Liver (tissue), 3 donors: ENCODE data around the gene SEC22A.

Source experiments
- CTCF ChIP-seq: fragments of 150-350 bp; IDR thresholded peaks from 2 replicates; pipeline ENCODE4 v1.5.1; 2017; ENCODE audit warnings: improper control_type of control experiment, low read depth, low read length; ENCODE audit not compliant: missing input control
- EGR1 ChIP-seq, 2 donors: IDR thresholded peaks; 2 replicates each; pipeline ENCODE4 v1.6.1; 2016 to 2018; ENCODE audit warnings: antibody characterized with exemption in 2 of 2, low read depth in 2 of 2
- HNF4A ChIP-seq, 2 donors: conservative IDR thresholded peaks; 2 replicates each; pipeline ENCODE4 v1.6.1; 2016; ENCODE audit warnings: antibody characterized with exemption in 2 of 2, mild to moderate bottlenecking in 2 of 2
- MAX ChIP-seq: IDR thresholded peaks from 2 replicates; pipeline ENCODE4 v1.6.1; 2016; ENCODE audit warnings: antibody characterized with exemption
- RAD21 ChIP-seq, 2 donors: IDR thresholded peaks; 2 replicates each; pipeline ENCODE4 v1.6.1; 2016; ENCODE audit warnings: antibody characterized with exemption in 2 of 2, mild to moderate bottlenecking in 2 of 2
- REST ChIP-seq: IDR thresholded peaks from 2 replicates; pipeline ENCODE4 v1.6.1; 2016; ENCODE audit warnings: antibody characterized with exemption, mild to moderate bottlenecking
- RXRA ChIP-seq, 2 donors: IDR thresholded peaks; 2 replicates each; pipeline ENCODE4 v1.6.1; 2017 to 2018; ENCODE audit warnings: antibody characterized with exemption in 2 of 2, mild to moderate bottlenecking in 1 of 2
- TAF1 ChIP-seq: conservative IDR thresholded peaks from 2 replicates; pipeline ENCODE4 v1.6.1; 2016; ENCODE audit warnings: antibody characterized with exemption, mild to moderate bottlenecking
- YY1 ChIP-seq: IDR thresholded peaks from 2 replicates; pipeline ENCODE4 v1.6.1; 2016; ENCODE audit warnings: antibody characterized with exemption, mild to moderate bottlenecking
- ZBTB33 ChIP-seq: IDR thresholded peaks from 2 replicates; pipeline ENCODE4 v1.6.1; 2016; ENCODE audit warnings: antibody characterized with exemption
- donor health status: healthy.
- donor health status: healthy.

- TF ChIP-seq CTCF (no peak), HNF4A (conservative IDR thresholded peaks at IDR 0.05) (no peak), MAX (no peak), EGR1 (IDR thresholded peaks at IDR 0.05; ENCODE audit: low read depth in 2 of 2) (no peak), YY1 (no peak), REST (no peak), RXRA (IDR thresholded peaks at IDR 0.05) (no peak), RAD21 (IDR thresholded peaks at IDR 0.05) (no peak), ZBTB33 (no peak), TAF1 (no peak)
These were observed 108.4 kb downstream of the SEC22A start for GRCh38 chr3:123310186-123310585.
